GM21515 (cell line): ENCODE results near the gene HMGB2.
A peak's percentile ranks its signal among the peaks of the same experiment; 100 is the strongest.

Source experiments
- ATAC-seq: cut with Tn5 transposase; IDR thresholded peaks from one replicate; pipeline ENCODE4 v1.9.1; 2021; ENCODE audit not compliant: unreplicated experiment

HMGB2 gene

DNA sequence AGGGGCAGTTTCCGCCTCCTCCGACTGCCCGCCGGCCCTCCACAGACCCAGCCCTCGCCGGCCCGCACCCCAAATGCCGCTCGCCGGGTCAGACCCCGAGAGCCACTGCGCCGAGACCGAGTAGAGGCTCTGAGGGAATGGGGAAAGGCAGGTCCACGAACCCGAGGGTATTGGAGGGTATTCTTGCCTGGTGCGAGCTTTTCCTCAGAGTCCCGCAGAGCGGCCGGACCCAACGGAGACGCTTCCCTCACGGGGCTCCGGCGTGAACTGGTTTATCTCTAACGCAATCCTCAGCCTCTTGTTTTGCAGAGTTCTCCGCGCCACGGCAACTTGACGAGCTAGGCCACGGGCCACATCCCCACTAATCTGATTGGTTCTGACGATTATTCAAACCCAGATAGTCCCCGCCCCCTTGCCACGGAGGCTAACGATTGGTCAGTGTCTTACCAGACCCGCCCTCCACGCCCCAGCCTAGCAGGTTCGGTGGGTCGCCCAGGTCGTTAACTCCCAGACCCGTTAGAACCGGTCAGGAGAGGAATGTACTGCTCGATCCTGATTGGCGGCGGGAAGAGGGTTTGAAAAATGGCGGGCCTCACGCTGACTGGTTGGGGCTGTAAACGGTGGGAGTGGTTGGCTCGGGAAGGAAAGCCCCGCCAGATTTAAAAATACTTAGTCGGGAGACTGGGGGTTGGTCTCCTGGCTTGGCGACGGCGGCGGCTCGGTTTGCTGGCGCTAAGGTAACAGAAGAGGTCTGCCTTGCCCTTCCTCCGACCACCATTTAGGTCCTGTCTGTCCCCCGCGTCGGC, at the start of gene HMGB2:
Gene HMGB2, minus strand, starts transcription at position 274 of the 806 bp plus-strand sequence. CDS start 709 bp downstream, outside the sequence.
- ATAC-seq, result peak; percentile 94

DNA sequence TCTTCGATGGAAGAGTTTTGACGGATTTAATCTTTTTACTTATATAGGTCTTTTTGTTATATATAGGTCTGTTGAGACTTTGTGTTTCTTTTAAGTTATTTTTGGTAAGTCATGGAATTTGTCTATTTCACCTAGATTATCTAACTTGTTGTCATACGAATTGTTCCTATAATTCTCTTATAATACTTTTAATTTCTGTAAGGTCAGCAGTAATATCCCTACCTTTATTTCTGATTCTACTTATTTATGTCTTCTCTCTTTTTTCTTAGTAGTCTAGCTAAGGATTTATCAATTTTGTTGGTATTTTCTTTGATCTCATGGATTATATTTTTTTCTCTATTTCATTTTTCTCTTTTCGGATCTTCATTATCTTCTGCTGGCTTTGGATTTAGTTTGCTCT, 48.2 kb upstream of the HMGB2 start:
- ATAC-seq, result no peak

DNA sequence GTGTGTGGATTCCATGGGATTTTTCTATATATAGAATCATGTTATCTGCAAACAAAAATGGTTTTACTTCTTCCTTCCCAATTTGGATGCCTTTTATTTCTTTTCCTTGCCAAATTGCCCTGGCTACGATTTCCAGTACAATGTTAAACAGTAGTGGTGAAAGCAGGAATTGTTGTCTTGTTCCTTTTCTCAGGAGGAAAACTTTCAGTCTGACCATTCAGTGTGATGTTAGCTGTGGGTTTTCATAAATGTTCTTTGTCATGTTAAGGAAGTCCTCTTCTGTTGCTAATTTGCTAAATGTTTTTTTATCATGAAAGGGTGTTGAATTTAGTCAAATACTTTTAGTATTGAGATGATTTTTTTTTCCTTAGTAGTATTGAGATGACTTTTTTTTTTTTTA, 47.5 kb upstream of the HMGB2 start:
- no peak for ATAC-seq

DNA sequence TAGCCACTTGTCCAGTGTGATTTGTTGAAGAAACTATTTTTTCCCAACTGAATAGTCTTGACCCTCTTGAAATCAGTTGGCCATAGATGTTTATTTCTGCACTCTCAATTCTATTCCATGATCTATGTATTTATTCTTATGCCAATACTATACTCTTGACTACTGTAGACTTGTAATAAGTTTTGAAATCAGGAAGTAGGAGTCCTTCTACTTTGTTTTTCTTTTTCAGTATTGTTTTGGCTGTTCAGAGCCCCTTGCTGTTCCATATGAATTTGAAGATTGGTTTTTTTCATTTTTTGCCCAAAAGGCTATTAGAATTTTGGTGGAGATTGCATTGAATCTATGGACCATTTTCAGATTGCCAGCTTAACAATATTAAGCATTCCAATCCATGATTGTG, 46.8 kb upstream of the HMGB2 start:
- ATAC-seq, result no peak

DNA sequence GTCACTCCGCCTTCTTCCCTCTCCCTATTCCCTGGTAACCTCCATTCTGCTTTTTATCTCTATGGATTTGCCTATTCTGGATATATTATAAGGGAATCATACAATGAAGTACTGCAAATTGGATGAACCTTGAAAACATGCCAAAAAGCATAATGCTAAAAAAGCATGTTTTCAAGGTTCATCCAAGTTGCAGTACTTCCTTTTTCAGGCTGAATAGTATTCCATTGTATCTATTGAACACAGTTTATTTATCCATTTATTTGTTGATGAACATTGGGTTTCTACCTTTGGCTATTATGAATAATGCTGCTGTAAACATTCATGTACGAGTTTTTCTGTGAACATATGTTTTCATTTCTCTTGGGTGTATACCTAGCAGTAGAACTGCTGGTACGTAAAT, 45.8 kb upstream of the HMGB2 start:
- no peak for ATAC-seq

DNA sequence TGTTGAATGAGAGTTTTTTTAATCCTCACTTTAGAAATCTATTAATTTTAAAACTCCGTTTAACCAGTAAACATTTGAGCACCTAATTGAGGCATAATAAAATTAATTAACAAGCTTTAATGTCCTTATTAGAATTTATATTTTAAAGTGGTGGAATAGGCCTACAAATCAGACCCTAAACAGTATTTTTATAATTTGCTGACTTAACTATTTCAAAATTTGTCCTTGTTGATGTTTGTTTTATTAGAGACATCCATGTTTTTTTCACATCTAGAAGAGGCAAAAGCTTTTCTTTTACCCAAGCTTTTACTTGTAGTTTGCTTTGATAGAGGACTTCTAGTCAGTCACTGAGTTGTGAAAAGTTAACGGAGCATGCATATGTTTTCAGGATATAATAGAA, 40.4 kb upstream of the HMGB2 start:
- ATAC-seq, result no peak

DNA sequence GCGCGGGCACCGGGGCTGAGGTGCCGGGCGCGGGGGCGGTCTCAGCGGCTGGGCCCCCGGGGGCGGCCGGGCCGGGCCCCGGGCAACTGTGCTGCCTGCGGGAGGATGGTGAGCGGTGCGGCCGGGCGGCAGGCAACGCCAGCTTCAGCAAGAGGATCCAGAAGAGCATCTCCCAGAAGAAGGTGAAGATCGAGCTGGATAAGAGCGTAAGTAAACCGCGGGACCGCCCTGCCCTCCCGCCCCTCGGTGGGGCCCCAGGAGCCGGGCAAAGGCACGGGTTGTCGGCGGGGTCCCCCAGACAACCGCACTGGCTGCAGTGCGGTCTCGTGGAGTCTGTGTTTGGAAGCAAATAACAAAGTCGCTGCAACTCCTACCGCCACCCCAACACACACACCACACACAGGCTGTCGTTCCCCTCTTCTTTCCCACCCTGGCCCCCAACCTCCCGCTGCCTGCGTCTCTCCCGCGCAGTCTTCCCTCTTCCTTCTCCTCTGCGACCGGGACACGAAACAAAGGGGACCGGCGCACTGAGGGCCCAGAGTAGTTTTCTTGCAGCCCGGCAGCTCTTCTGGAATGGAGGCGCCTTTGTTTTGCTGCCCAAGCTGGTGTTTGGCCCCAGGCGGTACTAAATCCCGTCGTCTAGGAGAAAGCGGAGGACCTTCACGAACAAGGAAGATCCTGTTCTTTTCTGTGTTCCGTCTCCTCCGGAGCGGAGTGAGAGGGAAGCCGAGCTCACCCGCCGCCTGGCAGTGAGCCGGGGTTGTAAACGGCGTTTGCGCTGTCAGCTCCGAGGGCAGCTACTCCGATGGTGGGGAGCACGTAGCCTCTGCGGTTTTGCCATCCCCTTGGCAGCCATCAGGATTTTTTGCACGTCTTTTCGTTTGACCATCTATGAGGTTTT, 37.4 kb upstream of the HMGB2 start:
- ATAC-seq, result peak; percentile 20

DNA sequence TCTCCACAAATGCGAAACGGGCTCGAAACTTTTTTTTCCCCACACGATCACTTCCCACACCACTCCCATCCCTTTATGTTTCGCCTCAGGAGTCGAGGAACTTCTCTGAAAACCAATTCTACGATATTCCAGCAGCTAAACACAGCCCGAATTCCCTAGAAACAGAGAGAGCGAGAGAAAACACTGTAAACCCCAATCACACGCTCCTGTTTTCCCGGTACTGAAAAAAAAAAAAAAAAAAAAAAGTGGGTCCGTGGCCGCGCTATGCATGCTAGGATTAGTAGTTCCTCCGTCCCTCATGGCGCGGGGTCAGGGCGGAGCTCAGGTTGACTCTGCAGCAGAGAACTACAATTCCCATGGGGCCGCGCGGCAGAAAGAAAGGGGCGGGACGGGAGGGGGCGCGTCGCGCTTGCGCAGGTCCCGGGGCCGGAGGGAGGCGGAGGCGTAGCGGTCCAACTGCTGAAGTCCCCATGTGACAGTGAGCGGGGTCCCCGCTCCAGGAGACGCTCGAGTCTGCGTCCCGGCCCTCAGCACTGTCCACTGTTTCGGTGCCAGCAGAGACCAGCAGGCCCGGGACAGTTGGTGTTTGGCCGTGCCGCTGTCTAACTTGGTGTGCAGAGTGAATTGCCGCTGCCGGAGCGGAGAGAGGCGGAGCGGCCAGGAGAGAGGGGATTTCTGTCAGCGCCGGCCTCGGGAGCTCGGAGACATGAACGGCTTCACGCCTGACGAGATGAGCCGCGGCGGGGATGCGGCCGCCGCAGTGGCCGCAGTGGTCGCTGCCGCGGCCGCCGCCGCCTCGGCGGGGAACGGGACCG, 36.5 kb upstream of the HMGB2 start, which contains the start of gene SAP30:
Gene SAP30, plus strand, starts transcription at position 478 of the 815 bp plus-strand sequence. Its CDS starts 229 bp downstream, at position 707.
- peak; percentile 72 for ATAC-seq

DNA sequence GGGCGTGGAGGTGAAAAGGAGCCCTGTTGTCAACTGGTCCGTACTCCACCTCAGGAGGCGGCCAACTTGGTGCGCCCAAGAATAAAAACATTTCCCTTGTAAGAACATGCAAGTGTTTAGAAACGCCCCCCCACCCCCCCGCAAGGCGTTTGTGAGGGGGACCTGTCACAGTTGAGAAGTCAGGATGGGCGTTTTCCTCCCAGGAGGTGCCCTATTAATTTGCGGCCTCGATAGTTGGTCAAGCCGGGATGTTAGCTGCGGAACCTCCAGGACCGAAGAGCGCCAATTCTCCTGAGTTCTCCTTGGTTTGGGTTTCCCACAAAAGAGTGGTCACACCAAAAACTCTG, 35.9 kb upstream of the HMGB2 start:
- ATAC-seq, result peak; percentile 2

DNA sequence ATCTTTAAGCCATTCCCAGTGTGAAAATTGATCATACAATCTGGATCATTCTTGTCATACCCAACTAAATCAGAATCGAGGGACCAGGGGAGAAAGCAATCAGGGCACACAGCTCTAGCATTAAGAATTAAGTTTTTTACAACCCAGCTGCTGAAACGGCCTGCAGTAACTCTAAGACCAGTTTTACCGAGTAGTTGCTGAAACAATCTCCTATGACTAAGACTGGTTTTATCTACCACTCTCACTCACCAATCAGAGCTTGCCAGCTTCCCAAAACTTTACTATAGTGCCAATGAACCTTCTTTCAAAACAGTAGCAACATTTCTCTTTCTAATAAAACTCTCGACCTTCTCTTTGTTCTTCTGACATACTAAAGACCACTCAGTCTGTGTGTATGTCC, 33.8 kb upstream of the HMGB2 start:
- ATAC-seq, result no peak

DNA sequence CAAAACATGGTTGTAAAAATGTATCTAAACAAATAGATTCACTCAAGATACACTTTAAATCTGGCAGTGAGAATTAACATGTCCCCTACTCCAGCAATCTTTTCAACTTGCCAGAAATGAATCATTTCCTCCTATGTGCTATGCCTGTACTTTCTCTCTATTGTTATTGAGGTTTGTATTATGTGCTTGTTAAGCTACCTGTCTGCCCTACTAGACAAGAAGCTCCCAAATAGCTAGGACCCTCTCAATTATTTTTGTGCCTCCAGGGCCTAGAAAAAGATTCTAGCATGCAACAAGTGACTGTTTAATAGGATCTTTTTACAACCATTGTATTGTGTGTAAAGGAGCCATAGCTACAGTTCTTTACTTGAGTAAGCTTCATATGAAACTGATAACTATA, 33.1 kb upstream of the HMGB2 start:
- no peak for ATAC-seq

DNA sequence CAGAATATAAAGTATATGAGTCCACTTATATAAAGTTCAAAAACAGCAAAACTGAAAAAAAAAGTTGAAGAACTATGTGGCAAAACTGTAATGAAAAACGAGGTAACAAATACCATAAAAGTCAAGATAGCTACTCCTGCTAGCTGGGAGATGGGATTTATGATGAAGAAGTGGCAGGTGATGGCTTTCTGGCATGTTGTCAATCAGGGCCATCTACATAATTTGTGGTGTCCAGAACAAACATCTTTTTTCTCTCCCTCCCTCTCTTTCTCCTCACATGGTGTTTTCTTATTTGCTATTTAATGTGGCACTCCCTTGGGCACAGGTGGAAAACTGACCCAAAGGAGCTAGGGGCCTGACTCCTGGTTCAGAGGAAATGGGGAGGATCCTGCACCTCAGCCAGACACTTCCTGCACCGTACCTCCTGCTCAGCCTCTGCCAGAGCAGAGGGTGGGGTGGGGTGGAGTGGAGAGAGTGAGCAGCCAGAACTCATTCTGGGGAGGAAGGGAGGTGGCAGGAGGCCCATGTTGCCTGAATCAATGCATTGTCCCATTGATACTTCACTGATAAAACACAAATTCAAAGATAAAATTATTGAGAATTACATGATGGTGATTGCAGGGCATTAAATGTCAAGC, 31.3 kb upstream of the HMGB2 start:
- ATAC-seq, result no peak

DNA sequence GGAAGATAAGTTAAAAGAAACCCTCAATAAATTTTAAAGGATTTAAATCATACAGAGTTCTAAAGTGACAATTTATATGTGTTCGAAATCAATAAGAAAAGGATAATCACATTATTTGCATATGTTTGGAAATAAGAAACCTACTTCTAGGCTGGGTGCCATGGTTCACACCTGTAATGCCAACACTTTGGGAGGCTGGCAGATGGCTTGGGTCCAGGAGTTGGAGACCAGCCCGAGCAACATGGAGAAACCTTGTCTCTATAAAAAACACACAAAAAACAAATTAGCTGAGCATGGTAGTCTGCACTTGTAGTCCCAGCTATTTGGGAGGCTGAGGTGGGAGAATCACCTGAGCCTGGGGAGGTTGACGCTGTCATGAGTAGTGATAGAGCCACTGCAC, 28.5 kb upstream of the HMGB2 start:
- ATAC-seq, result no peak

DNA sequence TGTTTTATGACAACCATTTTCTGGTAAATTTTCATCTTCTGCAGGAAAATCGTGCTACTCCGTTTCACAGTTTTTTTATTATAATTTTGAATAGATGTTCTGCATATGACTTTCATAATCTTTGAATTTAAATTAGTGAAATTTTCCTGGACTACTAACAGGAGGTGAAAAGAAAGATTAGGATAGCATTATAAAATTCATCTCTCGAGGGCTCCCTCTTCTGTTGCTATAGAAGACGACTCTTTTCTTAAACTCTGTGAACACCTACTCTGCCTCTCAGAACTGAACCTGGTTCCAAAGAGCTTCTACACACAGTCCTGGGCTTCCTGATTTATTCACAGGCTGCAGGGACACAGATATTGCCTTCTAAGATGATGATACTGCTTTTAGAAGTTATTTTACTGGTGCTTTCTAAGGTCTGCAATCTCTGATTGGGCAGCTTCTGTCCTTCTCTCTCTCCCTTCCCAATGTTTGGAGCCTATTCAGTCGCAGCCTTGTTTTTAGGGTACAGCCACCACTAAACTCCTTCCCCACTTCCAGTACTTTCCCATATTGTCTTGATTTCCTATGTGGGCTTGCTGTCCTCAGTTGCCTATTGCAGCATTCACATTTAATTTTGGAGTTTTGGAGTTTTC, 26.5 kb upstream of the HMGB2 start:
- no peak for ATAC-seq

DNA sequence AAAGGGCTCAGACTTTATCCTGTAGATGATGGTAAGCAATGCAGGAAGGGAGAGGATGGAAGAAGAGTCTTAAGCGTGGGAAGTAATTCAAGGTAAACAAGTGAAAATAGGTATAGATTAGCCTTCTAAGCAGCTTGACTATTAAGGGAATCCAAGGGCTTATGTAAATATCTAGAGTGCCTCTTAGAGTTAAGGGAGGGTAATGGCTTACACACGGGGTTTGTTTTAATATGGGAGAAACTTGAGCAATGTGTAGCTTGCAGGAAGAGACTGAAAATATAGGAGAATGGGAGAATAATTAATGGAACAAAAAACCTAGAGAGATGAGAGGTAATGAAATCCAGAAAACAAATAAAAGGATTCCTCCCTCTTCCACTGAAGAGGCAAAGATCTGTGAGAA, 23.8 kb upstream of the HMGB2 start:
- no peak for ATAC-seq

DNA sequence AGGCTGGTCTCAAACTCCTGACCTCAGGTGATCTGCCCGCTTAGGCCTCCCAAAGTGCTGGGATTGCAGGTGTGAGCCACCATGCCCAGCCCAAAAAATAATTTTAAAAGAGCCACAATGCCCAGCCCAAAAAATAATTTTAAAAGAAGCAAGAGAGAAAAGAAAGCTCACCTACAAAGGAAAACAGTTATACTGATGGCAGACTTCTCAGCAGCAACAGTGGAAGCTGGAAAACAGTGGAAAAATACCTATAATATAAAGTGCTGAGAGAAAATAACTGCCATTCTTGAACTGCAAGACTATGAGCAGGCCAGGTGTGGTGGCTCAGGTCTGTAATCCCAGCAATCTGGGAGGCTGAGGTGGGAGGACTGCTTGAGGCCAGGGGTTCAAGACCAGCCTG, 13.3 kb upstream of the HMGB2 start:
- no peak for ATAC-seq

DNA sequence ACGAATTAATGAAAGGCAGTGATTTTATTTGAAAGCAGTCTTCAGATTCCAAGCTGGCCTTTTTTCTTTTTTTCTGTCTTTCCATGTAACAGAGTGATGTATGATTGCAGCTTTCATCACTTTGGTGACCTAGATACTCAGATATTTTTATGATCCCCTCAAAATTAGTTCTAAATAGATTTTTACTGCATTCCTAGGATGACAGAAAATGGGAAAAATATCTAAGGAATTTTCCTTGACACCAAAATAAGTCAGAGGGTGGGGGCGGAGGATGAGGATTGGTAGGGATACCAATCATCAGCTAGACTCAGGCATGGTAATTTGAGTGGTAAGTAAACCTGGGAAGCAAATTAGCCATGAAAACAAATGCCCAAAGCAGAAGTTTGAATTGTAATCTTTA, 11.9 kb upstream of the HMGB2 start:
- no peak for ATAC-seq

DNA sequence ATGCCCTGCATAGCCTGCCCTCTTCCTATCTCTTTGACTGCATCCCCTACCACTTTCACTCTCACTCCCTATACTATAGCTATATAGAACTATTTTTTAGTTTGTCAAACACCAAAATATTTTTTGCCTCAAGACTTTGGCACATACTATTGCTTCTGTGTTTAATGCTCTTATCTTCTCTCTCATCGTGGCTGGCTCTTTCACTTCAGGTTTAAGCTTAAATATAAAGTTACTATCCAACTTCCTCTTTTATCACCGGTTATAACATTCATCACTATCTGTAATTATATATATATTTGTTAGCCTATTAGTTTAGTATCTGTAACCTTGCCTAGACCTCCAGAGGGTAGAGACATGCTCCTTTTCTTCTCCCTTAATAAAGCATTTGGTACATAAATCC, 11.5 kb upstream of the HMGB2 start:
- ATAC-seq, result no peak

DNA sequence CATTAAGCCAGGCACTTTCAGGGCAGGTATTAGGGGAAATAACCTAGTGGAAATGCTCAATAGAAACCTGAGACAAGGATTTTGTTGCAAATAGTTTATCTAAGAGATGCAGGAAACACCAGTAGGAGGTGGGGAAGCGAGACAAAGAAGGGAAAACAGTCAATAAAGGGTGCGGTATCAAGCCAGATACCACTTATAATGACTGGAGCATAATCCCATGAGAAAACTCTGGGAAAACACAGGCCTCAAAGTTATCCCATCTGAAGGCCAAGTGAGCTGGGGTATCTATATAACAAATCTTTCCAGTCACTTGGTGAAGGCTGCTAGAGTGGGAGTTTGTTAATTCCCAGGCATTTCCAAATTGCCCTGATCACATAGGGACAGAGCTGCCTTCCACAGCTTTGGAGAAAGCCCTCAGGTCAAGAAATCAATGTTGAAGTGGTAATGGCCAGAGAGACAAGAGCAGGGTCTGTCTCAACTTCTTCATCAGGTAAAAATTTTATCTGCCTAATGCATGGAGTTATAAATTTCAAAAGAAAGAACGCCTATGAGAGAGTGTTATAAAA, 9.8 kb upstream of the HMGB2 start:
- no peak for ATAC-seq

DNA sequence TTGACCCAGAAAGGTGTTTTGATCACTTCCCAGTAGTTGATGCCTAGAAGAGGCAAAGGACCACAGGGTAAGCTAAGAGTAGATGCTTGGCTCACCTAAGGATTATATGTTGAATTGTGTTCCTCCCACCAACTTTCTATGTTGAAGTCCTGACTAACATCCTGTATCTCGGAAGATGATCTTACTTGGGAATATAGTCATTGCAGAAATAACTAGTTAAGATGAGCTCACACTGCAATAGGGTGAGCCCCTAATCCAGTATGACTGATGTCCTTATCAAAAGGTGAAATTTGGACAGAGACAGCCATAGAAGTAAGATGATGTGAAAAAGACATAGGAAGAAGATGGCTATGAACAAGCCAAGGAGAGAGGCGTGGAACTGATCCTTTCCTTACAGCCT, 3.3 kb upstream of the HMGB2 start:
- no peak for ATAC-seq
